Hepatocyte (in vitro differentiated cells): ENCODE results near the gene COQ4. TPM values are rescaled to one million over a fixed set of nuclear protein-coding genes. Genes with fewer than 3 reads are reported as not detected.

Experiments used
- DNase-seq: peaks from one replicate; pipeline ENCODE4 v3.0.0-alpha.2; 2016; ENCODE audit warnings: low spot score
- H2AFZ ChIP-seq: fragments of 200-600 bp; sonication (generic); 2 replicates; pipeline ENCODE4 v1.6.0; 2016; ENCODE audit warnings: antibody characterized with exemption, mild to moderate bottlenecking
- H3K27ac ChIP-seq: fragments of 200-600 bp; sonication (generic); 2 replicates; pipeline ENCODE4 v1.5.1; 2016; ENCODE audit warnings: mild to moderate bottlenecking
- H3K27me3 ChIP-seq: fragments of 200-600 bp; sonication (generic); 2 replicates; pipeline ENCODE4 v1.6.1; 2016
- H3K36me3 ChIP-seq: fragments of 200-600 bp; sonication (generic); replicated peaks from 2 replicates; pipeline ENCODE4 v1.5.1; 2016; ENCODE audit warnings: low read depth; ENCODE audit not compliant: insufficient read depth
- H3K4me1 ChIP-seq: fragments of 200-600 bp; sonication (generic); 2 replicates; pipeline ENCODE4 v1.5.1; 2016; ENCODE audit warnings: mild to moderate bottlenecking, moderate library complexity; ENCODE audit not compliant: insufficient read depth
- H3K4me2 ChIP-seq: fragments of 200-600 bp; sonication (generic); 2 replicates; pipeline ENCODE4 v1.6.0; 2016
- H3K4me3 ChIP-seq: fragments of 200-600 bp; sonication (generic); 2 replicates; pipeline ENCODE4 v1.5.1; 2016; ENCODE audit warnings: mild to moderate bottlenecking
- H3K79me2 ChIP-seq: fragments of 200-600 bp; sonication (generic); 2 replicates; pipeline ENCODE4 v1.6.0; 2017; ENCODE audit warnings: mild to moderate bottlenecking
- H3K9me2 ChIP-seq: fragments of 200-600 bp; sonication (generic); replicated peaks from 2 replicates; pipeline ENCODE4 v1.6.0; 2017; ENCODE audit warnings: mild to moderate bottlenecking; ENCODE audit not compliant: insufficient read depth
- H3K9me3 ChIP-seq: fragments of 200-600 bp; sonication (generic); 2 replicates; pipeline ENCODE4 v1.5.1; 2016; ENCODE audit warnings: low read depth, mild to moderate bottlenecking
- H4K20me1 ChIP-seq: fragments of 200-600 bp; sonication (generic); 2 replicates; pipeline ENCODE4 v1.6.0; 2016; ENCODE audit warnings: mild to moderate bottlenecking; ENCODE audit not compliant: insufficient read depth, poor library complexity, severe bottlenecking
- CTCF ChIP-seq: fragments of 200-600 bp; sonication (generic); IDR thresholded peaks from 2 replicates; pipeline ENCODE4 v1.5.1; 2016; ENCODE audit warnings: antibody characterized with exemption, mild to moderate bottlenecking; ENCODE audit not compliant: poor library complexity
- EZH2 ChIP-seq: fragments of 200-600 bp; sonication (generic); IDR thresholded peaks from 2 replicates; pipeline ENCODE4 v1.6.1; 2016; ENCODE audit warnings: antibody characterized with exemption, mild to moderate bottlenecking, borderline replicate concordance
- EZH2phosphoT487 ChIP-seq: fragments of 200-600 bp; sonication (generic); IDR thresholded peaks from one replicate; pipeline ENCODE4 v1.6.1; 2018; ENCODE audit warnings: antibody characterized with exemption, mild to moderate bottlenecking, low read depth, moderate library complexity; ENCODE audit not compliant: unreplicated experiment, severe bottlenecking
- WGBS: methylation state at CpG from one replicate; pipeline ENCODE4 v1.1.6; 2016; ENCODE audit warnings: low lambda C conversion rate; ENCODE audit errors: missing lambda C conversion rate; 5-methylcytosine and 5-hydroxymethylcytosine counted together
- polyA plus RNA-seq: library from polyadenylated mRNA; unstranded; fragments of >200 nt; fragmentation: Nextera tagmentation; extraction: Ambion mirVana; gene quantifications from 2 replicates; pipeline ENCODE4 v1.2.1, GENCODE V29; 2016
- total RNA-seq: library from RNA; depleted of rRNA; stranded (reverse); fragments of >200 nt; gene quantifications from 2 replicates; pipeline ENCODE4 v1.2.3, GENCODE V29; 2014

COQ4 gene
- total and polyA plus RNA-seq, 2 experiments from 2014 or later = 35.2 to 40.9 TPM

GRCh38 chr9:128286440-128286839 lies 36.2 kb upstream of the COQ4 start:
- no peaks in the 10 kb centered on the region for H3K9me2 ChIP-seq
- H3K79me2 ChIP-seq = no peaks in the 10 kb centered on the region
- TF ChIP-seq EZH2phosphoT487 = no peak
- TF ChIP-seq CTCF = no peak
- TF ChIP-seq EZH2 = no peak
- no peaks in the 10 kb centered on the region for H3K36me3 ChIP-seq
- H3K4me1 ChIP-seq = no peaks in the 10 kb centered on the region
- H3K27ac ChIP-seq = no peak overlapping the region
- no peaks in the 10 kb centered on the region for H3K9me3 ChIP-seq
- peak; percentile 32 for DNase-seq
- no peak overlapping the region for H3K4me3 ChIP-seq
- H4K20me1 ChIP-seq = no peaks in the 10 kb centered on the region
- H2AFZ ChIP-seq = no peak overlapping the region
- H3K4me2 ChIP-seq = no peak overlapping the region
- whole genome bisulfite sequencing = 88% methylated on average over 6 of the region's 6 CpGs
- H3K27me3 ChIP-seq = no peaks in the 10 kb centered on the region

DNA sequence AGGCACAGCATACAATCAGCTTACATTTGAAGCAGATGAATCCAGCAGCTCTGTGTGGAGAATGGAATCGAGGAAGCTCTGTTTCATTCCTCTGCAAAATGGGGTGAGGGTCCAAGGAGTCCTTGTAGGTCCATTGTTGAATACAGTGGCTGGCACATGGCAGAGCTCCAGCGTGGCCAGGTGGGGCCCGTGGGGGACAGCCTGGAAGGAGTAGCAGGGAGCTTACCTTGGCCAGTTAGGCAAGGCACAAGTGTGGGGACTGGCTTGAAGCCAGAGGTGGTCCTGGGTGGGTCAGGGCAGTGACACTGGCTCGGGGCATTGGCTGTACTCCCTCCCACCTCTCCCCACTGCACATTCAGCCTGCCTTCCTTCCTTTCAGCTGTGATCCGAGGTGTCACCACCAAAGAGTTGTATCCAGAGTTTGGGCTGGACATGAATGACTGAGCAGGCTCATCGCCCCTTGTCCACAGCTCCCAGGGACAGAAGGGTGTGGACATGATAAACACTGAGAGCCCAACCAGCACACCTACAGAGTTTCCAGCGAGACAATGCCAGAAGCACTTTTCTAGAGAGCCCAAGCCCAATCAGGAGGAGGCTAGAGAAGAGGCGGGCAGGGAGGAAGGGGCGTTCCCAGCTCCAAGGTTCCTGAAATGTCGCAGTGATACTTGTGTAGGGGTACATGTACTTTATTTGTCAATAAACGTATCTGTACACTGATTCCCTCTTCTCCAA lies 34.2 kb upstream of the COQ4 start:
- H4K20me1 ChIP-seq = no peaks in the 10 kb centered on the region
- 90% methylated on average over 11 of the region's 11 CpGs for WGBS
- no peaks in the 10 kb centered on the region for H3K79me2 ChIP-seq
- no peaks in the 10 kb centered on the region for H3K36me3 ChIP-seq
- H3K27me3 ChIP-seq = no peaks in the 10 kb centered on the region
- no peak overlapping the region for H3K4me3 ChIP-seq
- TF ChIP-seq EZH2phosphoT487 = no peak
- TF ChIP-seq EZH2 = no peak
- TF ChIP-seq CTCF = no peak
- H2AFZ ChIP-seq = no peak overlapping the region
- no peak for DNase-seq
- H3K27ac ChIP-seq = no peak overlapping the region
- no peaks in the 10 kb centered on the region for H3K4me1 ChIP-seq
- H3K9me2 ChIP-seq = no peaks in the 10 kb centered on the region
- no peak overlapping the region for H3K4me2 ChIP-seq
- no peaks in the 10 kb centered on the region for H3K9me3 ChIP-seq

DNA sequence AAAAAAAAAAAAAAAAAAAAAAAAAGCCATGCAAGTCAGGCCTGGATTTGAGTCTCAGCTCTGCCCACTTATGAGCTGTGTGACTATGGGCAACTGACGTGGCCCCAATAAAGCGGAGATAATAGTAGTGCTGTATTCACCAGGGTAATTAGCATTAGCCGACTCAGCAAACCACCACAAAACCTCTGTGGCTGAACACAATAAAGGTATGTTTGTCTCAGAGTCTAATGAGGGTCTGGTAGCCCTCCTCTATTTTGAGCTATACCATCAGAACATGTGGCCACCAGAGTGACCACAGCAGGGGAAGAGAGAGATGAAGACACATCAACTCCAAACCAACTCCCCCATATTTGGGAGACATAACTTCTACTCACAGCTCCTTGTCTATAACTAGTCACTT lies 30.6 kb upstream of the COQ4 start:
- Histone ChIP-seq H3K4me2 (no peak overlapping the region), H3K79me2 (no peaks in the 10 kb centered on the region), H3K27ac (no peak overlapping the region), H3K4me1 (peaks cover 10% of the 10 kb centered on the region), H3K36me3 (no peaks in the 10 kb centered on the region), H4K20me1 (no peaks in the 10 kb centered on the region), H3K4me3 (no peak overlapping the region), H3K9me3 (no peaks in the 10 kb centered on the region), H2AFZ (no peak overlapping the region), H3K9me2 (no peaks in the 10 kb centered on the region), H3K27me3 (no peaks in the 10 kb centered on the region)
- TF ChIP-seq CTCF (no peak), EZH2 (no peak), EZH2phosphoT487 (no peak)
- no peak for DNase-seq
- WGBS = 91% methylated on average over 3 of the region's 3 CpGs
